Ammon's horn (tissue), 1 donor: ENCODE data around the gene DEPP1.

Experiments used
- DNase-seq: peaks from one replicate; pipeline ENCODE4 v3.0.0-alpha.2; 2016; ENCODE audit warnings: low spot score

The DEPP1 gene

GRCh38 chr10:44966816-44967509 lies 11.6 kb downstream of the DEPP1 start:
- no peak for DNase-seq

- no peak for DNase-seq
These were observed 12.3 kb downstream of the DEPP1 start for GRCh38 chr10:44966129-44966815.

DNA sequence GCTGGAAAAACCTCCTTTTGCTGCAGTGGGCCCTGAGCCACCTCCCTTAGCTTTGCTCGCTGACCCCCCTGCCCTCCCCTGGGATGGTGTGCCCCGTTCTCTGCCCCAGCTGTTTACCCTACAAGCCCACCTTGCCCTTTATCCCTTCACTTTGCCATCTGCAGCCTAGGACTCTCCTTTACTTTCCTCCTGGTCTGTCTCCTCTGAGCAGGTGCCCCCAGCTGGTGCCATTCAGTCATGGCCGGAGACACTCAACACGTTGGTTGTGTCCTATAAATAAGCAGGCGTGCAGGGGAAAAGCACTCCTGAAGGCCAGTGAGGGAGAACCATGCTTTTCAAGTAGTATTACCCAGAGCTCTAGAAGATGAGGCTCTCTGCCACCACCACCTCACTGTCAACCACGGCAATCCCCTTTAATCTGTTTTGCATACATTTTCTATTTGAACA lies 12.9 kb downstream of the DEPP1 start:
- no peak for DNase-seq

DNA sequence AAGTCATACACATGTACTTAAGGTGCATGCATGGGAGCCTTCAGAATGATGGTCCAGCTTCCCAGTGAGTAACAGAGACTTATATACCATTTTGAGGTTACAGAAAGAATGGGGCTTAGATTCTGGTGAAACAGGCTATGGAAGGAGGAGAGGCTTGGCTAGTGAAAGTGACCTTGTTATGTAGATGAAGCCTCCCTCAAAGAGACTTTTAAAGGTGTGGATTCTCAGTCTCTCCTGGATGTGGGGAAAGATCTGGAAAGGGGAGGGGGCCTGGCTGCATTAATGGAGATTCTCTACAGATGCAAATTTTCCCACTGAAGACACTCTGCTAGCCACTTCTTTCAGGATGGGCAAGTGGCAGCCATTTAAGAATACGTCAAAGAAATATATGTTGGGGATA lies 13.5 kb downstream of the DEPP1 start:
- DNase-seq: peak; percentile 1

DNA sequence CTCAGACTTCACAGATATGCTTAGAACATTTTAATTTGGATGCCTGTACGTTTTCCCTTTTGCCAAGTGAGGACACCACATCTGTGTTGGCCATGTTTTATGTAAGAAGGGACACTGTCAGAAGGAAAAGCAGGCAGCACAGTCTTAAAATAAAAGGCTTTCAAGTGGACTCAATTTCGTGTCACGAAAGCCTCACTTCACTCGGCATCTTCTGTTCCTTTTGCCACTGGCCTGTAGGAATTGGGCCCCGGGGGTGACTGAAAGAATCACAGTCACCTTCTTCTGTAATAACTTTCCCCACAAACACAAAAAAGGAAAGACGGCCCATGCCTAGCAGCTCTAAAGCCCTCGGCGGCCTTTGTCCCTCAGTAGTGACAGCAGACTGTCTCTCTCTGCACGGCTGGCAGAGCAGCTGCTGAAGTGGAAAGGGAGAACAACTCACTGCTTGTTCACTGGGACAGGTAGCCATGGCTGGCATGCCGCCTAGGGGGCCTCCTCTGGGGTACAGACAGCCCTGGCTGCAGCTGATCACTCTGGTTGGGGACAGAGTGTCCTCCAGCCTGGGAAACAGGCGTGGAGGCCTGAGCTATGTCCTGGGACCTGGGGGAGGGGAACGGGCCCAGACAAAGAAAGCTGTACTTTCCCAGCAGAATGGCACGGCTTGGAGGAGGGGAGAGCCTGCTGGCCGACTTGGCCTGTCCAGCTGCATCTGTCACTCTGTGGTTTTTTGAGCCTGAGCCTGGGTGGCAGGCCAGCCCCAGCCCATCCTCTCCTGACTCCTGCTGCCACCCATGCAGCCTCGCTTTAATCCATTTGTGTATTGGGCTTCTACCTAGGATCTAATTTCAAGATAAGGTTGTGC lies 14.6 kb downstream of the DEPP1 start:
- DNase-seq: peak; percentile 98

GRCh38 chr10:44962870-44963738 lies 15.5 kb downstream of the DEPP1 start:
- peak; percentile 70 for DNase-seq

DNA sequence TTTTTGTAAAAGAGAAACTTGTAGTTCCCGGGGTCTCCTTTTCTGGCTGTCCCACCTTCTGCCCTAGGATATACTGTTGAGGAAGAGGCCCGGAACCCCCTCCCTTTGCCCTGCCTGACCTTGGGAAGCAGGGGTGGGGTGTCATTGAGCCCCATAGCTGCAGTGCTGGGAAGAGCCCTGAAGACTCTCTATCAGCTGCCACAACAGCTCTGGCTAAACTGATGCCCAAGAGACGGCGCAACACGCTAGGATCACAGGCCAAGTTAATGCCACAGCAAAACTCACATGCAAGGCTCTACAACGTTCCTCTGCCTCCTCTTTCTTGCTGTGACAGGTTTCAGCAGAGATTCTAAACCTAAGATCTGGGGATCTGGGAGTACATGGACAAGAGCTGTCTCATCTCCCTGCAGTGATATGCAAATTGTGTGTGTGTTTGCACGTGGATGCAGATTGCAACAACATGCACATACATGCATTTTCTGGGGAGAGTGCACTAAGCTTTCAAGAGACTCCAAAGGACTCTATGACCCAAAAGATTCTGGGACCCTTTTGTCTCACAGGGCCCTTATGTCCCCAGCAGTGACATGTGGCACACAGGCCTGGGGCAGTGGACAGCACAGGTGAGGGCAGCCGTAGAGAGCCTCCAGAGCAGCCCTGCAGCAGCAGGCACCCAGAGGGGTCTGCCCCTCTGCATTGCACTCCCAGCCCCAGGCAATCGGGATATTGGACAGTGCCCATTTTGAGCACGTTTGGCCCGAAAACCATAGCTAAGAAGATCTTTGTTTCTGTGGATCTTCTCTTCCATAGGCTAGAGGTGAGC lies 16.5 kb downstream of the DEPP1 start:
- peak; percentile 19 for DNase-seq

GRCh38 chr10:44961230-44961571 lies 17.4 kb downstream of the DEPP1 start:
- peak; percentile 3 for DNase-seq

GRCh38 chr10:44960482-44961229 lies 18.0 kb downstream of the DEPP1 start:
- DNase-seq: peak; percentile 24

DNA sequence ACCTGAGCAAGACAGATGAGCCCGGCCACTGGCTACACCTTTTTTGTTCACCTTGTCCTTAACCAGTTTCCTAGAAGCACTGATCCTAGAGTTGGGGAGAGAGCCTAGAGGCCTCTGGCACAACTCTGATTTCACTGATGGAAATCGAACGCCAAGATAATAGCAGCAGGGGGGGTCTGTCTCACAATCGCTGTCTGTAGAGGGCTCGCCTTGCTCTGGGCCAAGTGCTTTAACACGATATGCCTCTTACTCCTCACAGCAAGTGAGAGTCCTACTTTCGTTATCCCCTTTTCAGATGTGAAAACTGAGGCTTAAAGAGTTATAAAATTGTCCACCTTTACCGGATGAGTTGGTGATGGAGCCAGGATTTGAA lies 18.5 kb downstream of the DEPP1 start:
- DNase-seq: peak; percentile 15

DNA sequence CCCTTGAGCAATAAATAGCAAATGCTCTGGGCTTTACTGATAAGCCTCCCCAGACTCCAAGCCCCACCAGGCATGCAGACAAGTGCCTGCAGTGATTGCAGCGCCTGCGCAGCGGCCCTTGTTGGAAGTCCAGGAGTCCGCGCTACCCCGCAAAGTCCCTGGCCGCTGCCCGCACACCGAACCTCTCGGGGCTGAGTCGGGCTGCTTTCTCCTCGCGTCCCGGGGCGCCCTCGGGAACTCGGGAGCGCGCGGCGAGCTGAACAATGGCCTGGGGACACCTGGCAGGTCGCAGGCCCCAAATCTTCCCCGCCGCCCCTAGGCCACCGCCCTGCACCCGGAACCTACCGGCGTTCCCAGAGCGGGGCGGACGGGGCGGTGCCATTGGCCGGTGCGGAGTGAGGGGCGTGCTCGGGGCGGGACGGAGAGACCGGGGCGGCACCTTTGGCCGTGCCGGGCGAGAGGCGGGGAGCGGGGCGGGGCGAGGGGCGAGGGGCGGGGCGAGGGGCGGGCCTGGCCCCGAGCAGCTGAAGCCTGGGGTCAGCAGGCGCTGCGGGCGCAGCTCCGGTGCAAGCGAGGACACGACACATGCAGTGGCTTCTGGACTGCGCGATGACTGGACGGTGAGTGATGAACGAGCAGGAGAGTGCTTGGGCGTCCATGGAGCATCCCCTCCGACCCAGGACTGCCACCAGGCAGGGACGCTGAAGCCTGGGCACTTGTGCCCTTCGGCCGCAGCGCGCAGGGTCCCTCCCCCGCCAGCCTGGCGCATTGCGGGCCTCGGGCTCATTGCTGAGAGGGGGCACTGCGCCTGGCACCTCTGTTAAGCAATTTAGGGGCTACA lies 19.1 kb downstream of the DEPP1 start, which contains the start of gene RASSF4:
RASSF4 (plus strand) TSS at position 556 of the 841 bp plus-strand sequence. CDS start 10,401 bp downstream, outside the sequence.
- peak; percentile 95 for DNase-seq

DNA sequence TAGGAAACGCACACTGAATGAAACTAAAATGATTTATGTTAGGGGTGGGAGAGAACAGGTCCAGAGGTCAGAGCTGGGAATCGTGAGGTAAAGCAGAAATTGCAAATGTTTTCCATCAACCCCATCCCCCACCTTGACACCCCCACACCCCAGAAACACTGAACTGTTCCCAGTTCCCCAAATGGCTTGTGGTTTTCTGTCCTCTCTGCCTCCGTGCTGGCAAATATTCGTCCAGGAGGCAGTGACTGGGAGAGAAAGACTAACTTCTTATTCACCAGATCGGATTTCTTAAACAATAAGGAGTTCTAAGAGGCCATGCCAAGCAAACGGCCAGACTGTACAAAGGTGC lies 19.7 kb downstream of the DEPP1 start:
- no peak for DNase-seq

DNA sequence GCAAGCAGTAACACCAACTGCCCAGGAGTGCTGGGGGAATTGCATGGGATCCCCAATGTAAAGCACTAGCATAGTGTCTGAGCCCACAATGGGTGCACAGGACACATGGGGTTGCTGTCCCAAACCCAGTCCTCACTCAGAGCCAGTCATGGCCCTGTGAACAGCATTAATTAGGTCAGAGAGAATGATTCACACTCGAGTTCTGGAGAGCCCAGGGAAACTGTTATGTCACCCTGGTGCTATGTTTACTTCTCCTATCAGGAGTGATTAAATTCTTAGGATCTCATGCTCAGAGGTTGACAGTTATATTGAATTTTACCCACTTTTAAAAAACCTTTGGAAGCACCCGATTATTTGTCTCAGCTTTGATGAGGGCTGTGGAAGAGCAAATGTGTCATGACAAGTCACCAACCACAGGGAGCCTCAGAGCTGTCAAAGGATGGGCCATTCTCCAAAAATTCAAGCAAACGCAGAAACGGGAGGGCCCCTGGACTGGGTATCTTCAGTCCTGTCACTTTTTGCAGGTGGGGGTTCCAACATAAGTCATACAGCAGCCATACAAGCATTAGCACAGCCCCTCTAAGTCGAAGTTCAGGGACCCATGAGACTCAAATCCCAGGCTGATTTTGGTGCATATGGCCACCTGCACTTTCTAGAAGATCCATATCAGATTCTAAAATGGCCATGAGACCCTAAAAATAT lies 20.3 kb downstream of the DEPP1 start:
- peak; percentile 26 for DNase-seq

GRCh38 chr10:44956717-44957706 lies 21.6 kb downstream of the DEPP1 start:
- no peak for DNase-seq

DNA sequence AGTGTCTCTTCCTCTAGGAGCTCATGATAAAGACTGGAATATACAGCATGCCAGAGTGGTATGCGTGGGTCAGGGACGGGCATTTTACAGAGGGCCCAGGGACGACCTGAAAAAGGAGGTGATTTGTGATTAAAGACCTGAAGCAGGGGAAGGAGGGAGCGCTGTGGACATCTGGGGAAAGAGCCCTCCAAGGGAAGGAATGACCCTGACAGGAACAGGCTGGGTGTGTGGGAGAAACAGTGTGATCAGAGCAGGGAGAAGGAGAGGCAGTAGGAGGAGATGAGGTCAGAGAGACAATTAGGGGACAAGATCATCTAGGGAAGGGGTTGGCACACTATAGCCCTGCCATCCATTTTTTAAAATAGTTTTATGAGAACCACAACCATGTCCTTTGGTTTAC lies 22.4 kb downstream of the DEPP1 start:
- no peak for DNase-seq

DNA sequence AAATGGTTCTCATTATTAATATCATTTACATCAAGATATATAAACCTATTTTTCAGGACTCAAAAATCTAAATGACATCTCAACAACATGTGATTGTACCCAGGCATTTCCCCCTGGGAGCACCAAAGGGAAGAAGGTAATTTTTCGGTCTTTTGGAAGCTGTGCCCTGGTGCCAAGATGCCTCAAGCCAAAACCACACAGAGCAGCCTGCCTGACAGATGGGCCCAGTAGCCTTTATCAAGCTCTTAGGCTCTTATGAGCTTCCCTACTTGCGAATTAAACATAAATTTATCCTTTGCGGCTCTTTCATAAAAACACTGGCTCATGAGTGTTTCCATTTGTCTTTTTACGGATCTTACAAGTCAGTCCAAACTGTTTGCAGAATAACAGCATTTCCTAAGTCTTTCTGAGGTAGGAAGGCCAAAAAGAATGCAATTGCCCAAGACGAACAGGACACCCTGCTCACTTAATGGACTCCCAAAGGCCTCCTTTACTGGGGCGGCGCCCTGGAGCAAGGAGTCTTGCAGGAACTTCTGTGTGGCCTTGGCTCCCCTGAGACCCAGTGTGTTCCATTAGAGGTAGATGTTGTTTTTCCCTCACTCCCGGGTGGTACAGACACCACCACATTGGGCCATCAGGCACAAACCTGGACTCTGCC lies 23.1 kb downstream of the DEPP1 start:
- peak; percentile 2 for DNase-seq

GRCh38 chr10:44954962-44955361 lies 23.6 kb downstream of the DEPP1 start:
- DNase-seq: no peak
